Hepatocyte (in vitro differentiated cells): ENCODE results near the gene MLX. TPM values are rescaled to one million over a fixed set of nuclear protein-coding genes. Genes with fewer than 3 reads are reported as not detected.
"Not testable (repeated sequence)": the region's sequence is repeated elsewhere in the genome, so short reads cannot be mapped to it uniquely, and the experiment has no call there.

ENCODE experiments used
- DNase-seq: peaks from one replicate; pipeline ENCODE4 v3.0.0-alpha.2; 2016; ENCODE audit warnings: low spot score
- H2AFZ ChIP-seq: fragments of 200-600 bp; sonication (generic); 2 replicates; pipeline ENCODE4 v1.6.0; 2016; ENCODE audit warnings: antibody characterized with exemption, mild to moderate bottlenecking
- H3K27ac ChIP-seq: fragments of 200-600 bp; sonication (generic); 2 replicates; pipeline ENCODE4 v1.5.1; 2016; ENCODE audit warnings: mild to moderate bottlenecking
- H3K27me3 ChIP-seq: fragments of 200-600 bp; sonication (generic); 2 replicates; pipeline ENCODE4 v1.6.1; 2016
- H3K36me3 ChIP-seq: fragments of 200-600 bp; sonication (generic); replicated peaks from 2 replicates; pipeline ENCODE4 v1.5.1; 2016; ENCODE audit warnings: low read depth; ENCODE audit not compliant: insufficient read depth
- H3K4me1 ChIP-seq: fragments of 200-600 bp; sonication (generic); 2 replicates; pipeline ENCODE4 v1.5.1; 2016; ENCODE audit warnings: mild to moderate bottlenecking, moderate library complexity; ENCODE audit not compliant: insufficient read depth
- H3K4me2 ChIP-seq: fragments of 200-600 bp; sonication (generic); 2 replicates; pipeline ENCODE4 v1.6.0; 2016
- H3K4me3 ChIP-seq: fragments of 200-600 bp; sonication (generic); 2 replicates; pipeline ENCODE4 v1.5.1; 2016; ENCODE audit warnings: mild to moderate bottlenecking
- H3K79me2 ChIP-seq: fragments of 200-600 bp; sonication (generic); 2 replicates; pipeline ENCODE4 v1.6.0; 2017; ENCODE audit warnings: mild to moderate bottlenecking
- H3K9me2 ChIP-seq: fragments of 200-600 bp; sonication (generic); replicated peaks from 2 replicates; pipeline ENCODE4 v1.6.0; 2017; ENCODE audit warnings: mild to moderate bottlenecking; ENCODE audit not compliant: insufficient read depth
- H3K9me3 ChIP-seq: fragments of 200-600 bp; sonication (generic); 2 replicates; pipeline ENCODE4 v1.5.1; 2016; ENCODE audit warnings: low read depth, mild to moderate bottlenecking
- H4K20me1 ChIP-seq: fragments of 200-600 bp; sonication (generic); 2 replicates; pipeline ENCODE4 v1.6.0; 2016; ENCODE audit warnings: mild to moderate bottlenecking; ENCODE audit not compliant: insufficient read depth, poor library complexity, severe bottlenecking
- CTCF ChIP-seq: fragments of 200-600 bp; sonication (generic); IDR thresholded peaks from 2 replicates; pipeline ENCODE4 v1.5.1; 2016; ENCODE audit warnings: antibody characterized with exemption, mild to moderate bottlenecking; ENCODE audit not compliant: poor library complexity
- EZH2 ChIP-seq: fragments of 200-600 bp; sonication (generic); IDR thresholded peaks from 2 replicates; pipeline ENCODE4 v1.6.1; 2016; ENCODE audit warnings: antibody characterized with exemption, mild to moderate bottlenecking, borderline replicate concordance
- EZH2phosphoT487 ChIP-seq: fragments of 200-600 bp; sonication (generic); IDR thresholded peaks from one replicate; pipeline ENCODE4 v1.6.1; 2018; ENCODE audit warnings: antibody characterized with exemption, mild to moderate bottlenecking, low read depth, moderate library complexity; ENCODE audit not compliant: unreplicated experiment, severe bottlenecking
- WGBS: methylation state at CpG from one replicate; pipeline ENCODE4 v1.1.6; 2016; ENCODE audit warnings: low lambda C conversion rate; ENCODE audit errors: missing lambda C conversion rate; 5-methylcytosine and 5-hydroxymethylcytosine counted together
- polyA plus RNA-seq: library from polyadenylated mRNA; unstranded; fragments of >200 nt; fragmentation: Nextera tagmentation; extraction: Ambion mirVana; gene quantifications from 2 replicates; pipeline ENCODE4 v1.2.1, GENCODE V29; 2016
- total RNA-seq: library from RNA; depleted of rRNA; stranded (reverse); fragments of >200 nt; gene quantifications from 2 replicates; pipeline ENCODE4 v1.2.3, GENCODE V29; 2014

The MLX gene
- total and polyA plus RNA-seq, 2 experiments from 2014 or later, result 29.7 to 39.5 TPM

DNA sequence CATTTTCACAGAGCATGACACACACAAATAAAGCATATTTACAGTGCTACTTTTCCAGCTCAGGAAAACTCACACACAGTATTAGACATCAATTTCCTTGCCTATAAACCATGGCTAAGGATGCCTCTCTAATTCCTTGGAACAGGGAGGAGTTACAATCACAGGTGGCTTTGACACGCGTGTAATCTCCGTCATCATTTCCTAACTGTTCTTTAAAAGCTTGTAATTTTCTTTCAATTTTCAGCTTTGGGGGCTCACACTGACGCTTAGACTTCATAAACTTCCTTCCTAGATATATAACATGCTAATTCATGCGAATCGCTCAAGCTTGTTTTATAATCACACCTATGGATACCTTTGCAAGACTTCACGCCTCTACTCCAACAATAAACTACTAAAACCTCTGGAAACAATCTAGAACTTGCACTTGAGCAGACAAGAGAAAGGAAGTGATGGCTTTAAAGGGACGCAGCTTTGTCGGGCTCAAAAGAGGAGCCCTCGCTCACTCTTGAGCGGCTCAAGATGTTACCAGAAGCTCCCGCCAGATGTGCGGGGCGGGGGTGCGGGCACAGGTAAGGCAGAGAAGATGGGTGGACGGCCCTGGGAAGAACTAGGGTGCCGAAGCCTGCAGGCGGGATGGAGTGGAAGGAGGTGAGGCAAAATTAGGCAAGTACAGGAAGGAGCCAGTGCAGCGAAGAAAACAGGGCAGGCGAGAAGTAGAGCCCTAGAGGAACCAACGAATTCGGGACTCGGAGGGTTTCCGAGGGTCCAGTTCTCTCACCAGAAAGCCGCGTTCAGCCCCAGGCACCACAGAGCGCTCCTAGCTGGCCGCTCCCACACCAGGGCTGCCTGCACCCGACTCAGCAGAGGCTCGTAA lies 41.6 kb downstream of the MLX start:
- Histone ChIP-seq H3K79me2 (peaks cover 63% of the 10 kb centered on the region), H2AFZ (peak overlapping the region; percentile 29), H3K4me2 (peak overlapping the region; percentile 89), H3K27me3 (no peaks in the 10 kb centered on the region), H3K9me3 (no peaks in the 10 kb centered on the region), H3K4me1 (peaks cover 24% of the 10 kb centered on the region), H4K20me1 (peaks cover 41% of the 10 kb centered on the region), H3K36me3 (no peaks in the 10 kb centered on the region), H3K4me3 (peak overlapping the region; percentile 40), H3K9me2 (no peaks in the 10 kb centered on the region), H3K27ac (peak overlapping the region; percentile 69)
- WGBS, result 2% methylated on average over 22 of the region's 30 CpGs
- DNase-seq, result peak; percentile 28
- TF ChIP-seq EZH2 (no peak), EZH2phosphoT487 (no peak), CTCF (no peak)

- H3K27ac ChIP-seq, result peak within 1 kb of the TSS; percentile 97
- H3K9me3 ChIP-seq, result no peaks in the 10 kb centered on the region
- H4K20me1 ChIP-seq, result peaks cover 34% of the 10 kb centered on the region
- peak within 1 kb of the TSS; percentile 89 for H3K4me2 ChIP-seq
- H3K4me1 ChIP-seq, result peaks cover 24% of the 10 kb centered on the region
- DNase-seq, result peak; percentile 100
- peak within 1 kb of the TSS; percentile 84 for H3K4me3 ChIP-seq
- H3K79me2 ChIP-seq, result peaks cover 55% of the 10 kb centered on the region
- peak; percentile 38 for TF ChIP-seq CTCF
- no peak for TF ChIP-seq EZH2
- peak within 1 kb of the TSS; percentile 34 for H2AFZ ChIP-seq
- 1% methylated on average over 59 of the region's 66 CpGs for WGBS
- no peaks in the 10 kb centered on the region for H3K36me3 ChIP-seq
- H3K27me3 ChIP-seq, result no peaks in the 10 kb centered on the region
- no peaks in the 10 kb centered on the region for H3K9me2 ChIP-seq
These were observed 42.4 kb downstream of the MLX start, which contains the start of the genes RETREG3 and TUBG1 for GRCh38 chr17:42609182-42609813. Gene RETREG3 (minus strand): TSS chr17:42609374. CDS start chr17:42609324, 50 bp downstream. Gene TUBG1 (plus strand): TSS chr17:42609683. CDS start chr17:42609738, 55 bp downstream.

GRCh38 chr17:42609814-42610801 lies 43.2 kb downstream of the MLX start:
- peak overlapping the region; percentile 34 for H2AFZ ChIP-seq
- 13% methylated on average over 24 of the region's 42 CpGs for WGBS
- DNase-seq, result peak; percentile 27

More at GRCh38 chr17:42609814-42610801, 43.2 kb downstream of the MLX start:
- Histone ChIP-seq H3K4me2 (peak overlapping the region; percentile 86), H4K20me1 (peaks cover 28% of the 10 kb centered on the region), H3K4me3 (peak overlapping the region; percentile 84), H3K79me2 (peaks cover 47% of the 10 kb centered on the region), H3K4me1 (peaks cover 24% of the 10 kb centered on the region), H3K27ac (peak overlapping the region; percentile 97)
- not testable (repeated sequence) for H3K9me2 ChIP-seq, H3K36me3 ChIP-seq, H3K27me3 ChIP-seq, H3K9me3 ChIP-seq
